HuH-7 (cell line): ENCODE measurements around the gene BANP.

Experiments used
- DNase-seq: peaks from one replicate; pipeline ENCODE4 v3.0.0; 2011; ENCODE audit warnings: low spot score

The BANP gene

DNA sequence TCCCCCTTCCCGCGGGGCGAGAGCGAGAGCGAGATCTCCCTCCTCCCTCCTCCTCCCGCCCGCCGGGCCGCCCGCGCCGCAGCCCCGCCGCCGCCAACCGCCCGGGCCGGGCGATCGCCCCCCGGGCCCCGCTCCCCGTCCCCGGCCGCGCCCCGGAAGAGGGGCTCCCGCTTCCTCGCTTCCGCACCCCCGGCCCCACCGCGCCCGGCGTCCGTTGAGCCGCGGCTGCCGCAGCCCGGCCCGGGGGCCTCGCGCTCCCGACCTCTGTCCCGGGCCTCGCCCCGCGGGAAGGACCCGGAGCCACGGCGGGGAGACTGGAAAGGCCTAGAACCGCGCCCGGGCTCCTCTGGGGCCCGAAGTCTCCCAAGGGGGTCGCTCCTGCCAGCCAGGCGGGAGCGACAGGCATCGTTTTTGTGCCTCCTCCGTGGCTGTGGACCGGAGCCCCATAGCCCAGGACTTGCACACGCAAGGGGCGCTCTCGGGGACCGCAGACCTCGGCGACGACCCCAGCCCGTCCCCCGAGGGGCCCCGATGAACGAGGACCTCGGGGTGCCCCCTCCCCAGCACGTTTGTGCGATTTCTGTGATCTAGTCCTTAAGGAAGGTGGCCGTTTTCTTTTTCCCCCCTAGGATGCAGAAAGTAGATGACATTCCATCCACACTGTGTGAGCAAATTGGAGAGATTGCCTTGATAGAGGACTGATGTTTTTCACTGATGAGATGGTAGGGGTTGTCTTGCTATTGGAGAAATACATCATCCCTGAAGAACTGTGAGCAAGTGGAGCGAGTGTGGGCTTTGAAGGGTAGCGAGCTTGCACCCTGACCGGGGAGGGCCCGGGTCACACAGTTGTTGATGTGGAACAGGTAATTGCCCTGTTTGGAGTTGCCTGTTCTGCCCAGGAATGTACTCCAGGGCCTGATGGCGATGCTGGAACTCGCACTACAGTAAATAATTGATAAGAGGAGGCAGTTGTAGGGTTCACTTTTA lies 611 bp downstream of the BANP start:
- DNase-seq, result peak; percentile 46

DNA sequence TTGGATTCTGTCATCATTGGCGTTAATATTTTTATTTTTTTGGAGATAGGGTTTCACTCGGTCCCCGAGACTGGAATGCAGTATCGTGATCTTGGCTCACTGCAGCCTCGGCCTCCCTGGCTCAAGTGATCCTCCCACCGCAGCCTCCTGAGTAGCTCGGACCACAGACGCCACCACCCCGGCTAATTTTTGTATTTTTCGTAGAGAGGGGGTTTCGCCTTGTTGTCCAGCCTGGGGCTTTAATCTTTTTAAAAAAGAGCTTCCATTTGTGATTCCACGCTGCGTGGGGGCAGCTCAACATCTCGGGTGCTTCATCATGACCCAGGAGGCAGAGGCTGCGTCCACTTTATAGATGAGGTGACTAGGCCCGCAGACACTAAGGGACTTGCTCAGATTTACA lies 1.5 kb downstream of the BANP start:
- no peak for DNase-seq

- no peak for DNase-seq
Measured at GRCh38 chr16:87953308-87954215, 2.3 kb downstream of the BANP start.

DNA sequence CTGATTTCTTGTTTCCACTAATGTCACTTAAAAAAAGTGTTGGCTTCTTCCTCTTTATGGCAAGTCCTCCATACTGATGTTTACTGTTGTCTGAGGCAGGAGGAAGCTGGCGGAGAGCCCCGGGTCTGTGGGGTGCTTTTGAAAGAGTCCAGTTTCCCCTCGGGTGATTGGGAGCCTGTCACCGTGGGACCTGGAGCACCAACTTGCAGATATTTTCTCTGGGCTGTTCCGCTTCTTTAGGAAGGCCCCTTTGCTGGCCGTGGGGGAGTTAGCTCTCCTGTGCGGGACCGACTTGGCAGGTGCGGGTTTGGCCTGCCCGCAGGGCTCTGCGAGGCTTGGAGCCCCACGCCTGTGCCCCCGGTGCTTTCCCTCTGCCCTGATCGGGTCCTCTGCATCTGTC lies 3.1 kb downstream of the BANP start:
- no peak for DNase-seq

DNA sequence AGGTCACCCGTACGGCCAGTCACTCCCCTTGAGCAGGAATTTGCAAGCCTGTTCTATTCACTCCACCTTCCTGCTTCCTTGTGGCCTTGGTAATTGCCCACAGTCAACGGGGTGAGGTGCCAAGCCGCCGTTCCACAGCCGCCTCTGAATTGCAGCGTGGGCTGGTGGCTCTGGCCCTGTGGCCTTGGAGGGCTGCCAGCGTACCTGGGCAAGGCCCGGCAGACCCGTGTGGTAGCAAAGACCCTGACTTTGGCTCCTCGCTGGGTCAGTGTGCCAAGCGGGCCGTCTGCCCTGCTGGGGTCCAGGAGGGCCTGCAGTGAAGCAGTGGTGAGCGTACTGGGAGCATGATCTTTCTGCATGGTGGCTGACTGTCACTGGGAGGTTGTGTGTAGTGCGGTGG lies 3.6 kb downstream of the BANP start:
- no peak for DNase-seq

DNA sequence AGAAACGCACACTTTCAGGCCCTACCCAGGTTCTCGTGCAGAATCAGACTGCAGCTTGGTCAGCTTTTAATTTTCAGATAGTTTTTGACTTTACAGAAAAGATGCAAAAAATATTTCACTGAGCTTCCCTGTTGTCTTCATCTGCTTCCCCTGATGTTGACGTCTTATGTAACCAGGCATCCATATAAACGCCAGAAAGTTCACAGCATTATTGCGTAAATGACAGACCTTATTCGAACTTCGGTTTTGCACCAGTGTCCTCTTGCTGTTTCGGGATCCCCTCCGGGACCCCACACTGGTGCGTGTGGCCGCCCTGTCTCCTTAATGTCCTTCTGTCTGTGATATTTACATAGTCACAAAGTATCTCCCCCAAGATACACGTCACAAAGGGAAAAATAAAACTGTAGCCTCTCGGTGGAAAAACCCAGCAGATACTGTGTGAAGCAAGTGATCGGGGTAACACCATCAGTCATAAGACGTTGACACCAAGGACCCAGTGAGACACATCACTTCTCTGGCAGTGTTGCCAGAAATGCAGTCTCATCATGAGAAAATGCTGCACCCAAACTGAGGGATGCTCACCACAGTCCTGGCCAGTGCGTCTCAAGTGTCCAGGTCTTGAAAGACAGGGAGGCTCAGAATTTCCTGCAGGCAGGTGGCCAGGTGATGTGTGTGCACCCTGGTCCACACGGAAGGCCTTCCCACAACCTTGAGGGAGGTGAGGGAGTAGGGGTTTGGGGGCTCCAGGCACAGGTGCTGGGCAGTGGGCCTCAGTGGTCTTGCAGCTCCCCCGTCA lies 4.3 kb downstream of the BANP start:
- DNase-seq, result no peak

- no peak for DNase-seq
Measured at GRCh38 chr16:87956098-87956364, 4.8 kb downstream of the BANP start.

GRCh38 chr16:87956365-87957231 lies 5.4 kb downstream of the BANP start:
- no peak for DNase-seq

GRCh38 chr16:87957296-87958094 lies 6.3 kb downstream of the BANP start:
- DNase-seq, result no peak

GRCh38 chr16:87958632-87959031 lies 7.4 kb downstream of the BANP start:
- DNase-seq, result no peak

- no peak for DNase-seq
Measured at GRCh38 chr16:87959391-87959990, 8.3 kb downstream of the BANP start.

GRCh38 chr16:87960296-87960695 lies 9.1 kb downstream of the BANP start:
- DNase-seq, result no peak

GRCh38 chr16:87960852-87961251 lies 9.6 kb downstream of the BANP start:
- DNase-seq, result no peak

DNA sequence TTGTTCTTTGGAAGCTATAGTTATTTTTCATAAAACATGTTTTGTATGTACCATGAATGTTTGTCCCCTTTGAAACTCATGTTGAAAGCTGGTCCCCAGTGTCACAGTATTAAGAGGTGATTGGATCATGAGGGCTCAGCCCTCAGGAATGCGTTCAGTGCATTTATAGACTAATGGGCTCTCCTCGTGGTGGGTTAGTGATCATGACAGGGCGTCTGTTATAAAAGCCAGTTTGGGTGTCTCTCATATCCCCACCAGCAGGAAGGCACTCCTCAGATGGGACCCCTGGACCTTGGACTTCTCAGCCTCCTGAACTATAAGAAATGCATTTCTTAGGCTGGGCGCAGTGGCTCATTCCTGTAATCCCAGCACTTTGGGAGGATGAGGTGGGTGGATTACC lies 10.4 kb downstream of the BANP start:
- no peak for DNase-seq

GRCh38 chr16:87963400-87963799 lies 12.2 kb downstream of the BANP start:
- DNase-seq, result no peak

DNA sequence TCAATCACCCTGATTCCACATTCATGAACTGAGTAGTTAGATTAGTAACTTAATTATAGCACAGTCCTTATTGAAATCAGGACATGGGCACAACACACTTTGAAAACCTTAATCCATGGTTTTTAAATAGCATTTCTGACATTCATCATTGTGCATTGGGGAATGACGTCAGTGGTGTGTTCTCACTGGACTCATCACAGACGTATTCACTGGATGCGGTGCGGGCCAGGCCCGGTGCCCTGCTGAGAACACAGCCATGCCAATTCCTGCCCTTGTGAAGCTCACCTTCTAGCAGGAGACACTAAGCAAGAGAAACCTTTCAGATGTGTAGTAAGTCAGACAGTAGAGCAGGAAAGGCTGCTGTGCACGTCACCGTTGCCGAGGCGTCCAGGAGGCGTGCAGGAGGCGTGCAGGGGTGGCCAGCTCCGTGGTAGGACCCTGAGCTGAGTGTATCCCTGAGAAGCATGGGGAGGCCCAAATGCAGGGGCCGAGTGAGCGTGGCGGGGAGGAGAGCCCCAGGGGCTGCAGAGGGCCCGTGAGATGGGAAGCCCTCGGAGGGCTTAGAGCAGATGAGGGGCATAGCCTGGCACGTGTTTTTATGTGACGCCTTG lies 12.9 kb downstream of the BANP start:
- DNase-seq, result no peak

GRCh38 chr16:87965417-87965816 lies 14.2 kb downstream of the BANP start:
- DNase-seq, result no peak

- DNase-seq, result no peak
Measured at GRCh38 chr16:87966064-87966645, 14.9 kb downstream of the BANP start.

GRCh38 chr16:87966685-87967185 lies 15.5 kb downstream of the BANP start:
- DNase-seq, result no peak
